GM23248 (cell line): ENCODE data around the gene AKTIP.

Source experiments
- EZH2 ChIP-seq: fragments of 200-600 bp; sonication (generic); IDR thresholded peaks from 2 replicates; pipeline ENCODE4 v1.6.1; 2018; ENCODE audit warnings: antibody characterized with exemption, mild to moderate bottlenecking; ENCODE audit not compliant: insufficient read depth, poor library complexity, severe bottlenecking
- EZH2phosphoT487 ChIP-seq: fragments of 200-600 bp; sonication (generic); IDR thresholded peaks from 2 replicates; pipeline ENCODE4 v1.6.1; 2018; ENCODE audit warnings: antibody characterized with exemption, moderate library complexity, mild to moderate bottlenecking, low read depth; ENCODE audit not compliant: insufficient read depth

- no peak for TF ChIP-seq EZH2
- no peak for TF ChIP-seq EZH2phosphoT487
Observed at GRCh38 chr16:53465606-53466280, 37.3 kb downstream of the AKTIP start.
